Spinal cord (tissue), 10 donors: ENCODE measurements around the gene GNAI2. TPM values are rescaled to one million over a fixed set of nuclear protein-coding genes. Genes with fewer than 3 reads are reported as not detected.

Experiments used
- DNase-seq, 6 donors: peaks; one replicate each; pipeline versions ENCODE4 v3.0.0 to v3.0.0-alpha.2; 2013 to 2015; ENCODE audit warnings: low spot score in 6 of 6, low read depth in 4 of 6
- H3K27ac ChIP-seq: one replicate; pipeline ENCODE4 v1.5.1; 2013; ENCODE audit warnings: low read depth, low read length, control low read depth
- H3K27me3 ChIP-seq: one replicate; pipeline ENCODE4 v1.6.1; 2013; ENCODE audit warnings: low read length; ENCODE audit not compliant: control insufficient read depth, insufficient read depth
- H3K36me3 ChIP-seq: one replicate; pipeline ENCODE4 v1.6.1; 2013; ENCODE audit warnings: low read length; ENCODE audit not compliant: control insufficient read depth, insufficient read depth
- H3K4me1 ChIP-seq: one replicate; pipeline ENCODE4 v1.6.1; 2013; ENCODE audit warnings: low read length; ENCODE audit not compliant: control insufficient read depth, insufficient read depth
- H3K4me3 ChIP-seq: one replicate; pipeline ENCODE4 v1.5.1; 2013; ENCODE audit warnings: low read depth, low read length, control low read depth
- H3K9me3 ChIP-seq: one replicate; pipeline ENCODE4 v1.6.1; 2013; ENCODE audit warnings: low read length; ENCODE audit not compliant: control insufficient read depth, insufficient read depth
- WGBS: methylation state at CpG from one replicate; pipeline ENCODE4 v1.1.5; 2013; ENCODE audit warnings: missing lambda C conversion rate; ENCODE audit not compliant: insufficient coverage; 5-methylcytosine and 5-hydroxymethylcytosine counted together
- polyA plus RNA-seq, 2 donors: library from polyadenylated mRNA; unstranded; fragments of 120-200 nt; gene quantifications; one replicate each; pipeline ENCODE4 v1.2.1, GENCODE V29; 2013; ENCODE audit not compliant: insufficient read length in 2 of 2
- total RNA-seq, 2 donors: library from RNA; depleted of rRNA in 1 of 2; stranded (reverse); fragments of 120-200 nt in 1 of 2; fragments of >200 nt in 1 of 2; gene quantifications; one replicate each; pipeline versions ENCODE4 v1.2.3 to v1.2.4, GENCODE V29; 2013 to 2014
- donor health status: healthy.

Gene GNAI2
- total and polyA plus RNA-seq, 4 donors = 123 to 308 (median 264) TPM

- peak in 3 of 6 donors; percentile 44 to 79 (median 79) for DNase-seq
- 9% methylated on average over 70 of the region's 70 CpGs for WGBS
- Histone ChIP-seq H3K4me1 (peaks cover 31% of the 10 kb centered on the region), H3K36me3 (no peaks in the 10 kb centered on the region), H3K27me3 (peaks cover 25% of the 10 kb centered on the region), H3K9me3 (no peaks in the 10 kb centered on the region), H3K27ac (no peak overlapping the region), H3K4me3 (no peak overlapping the region)
These were observed 41.7 kb upstream of the GNAI2 start for GRCh38 chr3:50194128-50194902.

- 56% methylated on average over 11 of the region's 14 CpGs for WGBS
- Histone ChIP-seq H3K4me1 (peaks cover 26% of the 10 kb centered on the region), H3K9me3 (no peaks in the 10 kb centered on the region), H3K27me3 (peaks cover 25% of the 10 kb centered on the region), H3K36me3 (no peaks in the 10 kb centered on the region), H3K4me3 (no peak overlapping the region), H3K27ac (no peak overlapping the region)
- no peak for DNase-seq
These were observed 41.0 kb upstream of the GNAI2 start for GRCh38 chr3:50194903-50195500.

GRCh38 chr3:50195501-50196252, 40.3 kb upstream of the GNAI2 start:
- WGBS = 43% methylated on average over 3 of the region's 4 CpGs
- Histone ChIP-seq H3K27me3 (peaks cover 25% of the 10 kb centered on the region), H3K36me3 (no peaks in the 10 kb centered on the region), H3K27ac (no peak overlapping the region), H3K9me3 (no peaks in the 10 kb centered on the region), H3K4me1 (peaks cover 26% of the 10 kb centered on the region), H3K4me3 (no peak overlapping the region)
- DNase-seq = no peak

- Histone ChIP-seq H3K4me1 (peaks cover 26% of the 10 kb centered on the region), H3K9me3 (no peaks in the 10 kb centered on the region), H3K27me3 (peaks cover 25% of the 10 kb centered on the region), H3K36me3 (no peaks in the 10 kb centered on the region), H3K4me3 (no peak overlapping the region), H3K27ac (no peak overlapping the region)
- WGBS = 73% methylated on average over 3 of the region's 6 CpGs
- DNase-seq = no peak
These were observed 39.7 kb upstream of the GNAI2 start for GRCh38 chr3:50196253-50196801.

- no peak overlapping the region for H3K27ac ChIP-seq
- peaks cover 21% of the 10 kb centered on the region for H3K27me3 ChIP-seq
- no peaks in the 10 kb centered on the region for H3K36me3 ChIP-seq
- H3K4me3 ChIP-seq = no peak overlapping the region
- peaks cover 46% of the 10 kb centered on the region for H3K4me1 ChIP-seq
- WGBS = 75% methylated on average over 8 of the region's 10 CpGs
- no peaks in the 10 kb centered on the region for H3K9me3 ChIP-seq
- no peak for DNase-seq
These were observed 34.3 kb upstream of the GNAI2 start for GRCh38 chr3:50201573-50202315.

- peaks cover 3% of the 10 kb centered on the region for H3K36me3 ChIP-seq
- no peak overlapping the region for H3K4me3 ChIP-seq
- no peak overlapping the region for H3K27ac ChIP-seq
- H3K4me1 ChIP-seq = peaks cover 54% of the 10 kb centered on the region
- no peaks in the 10 kb centered on the region for H3K9me3 ChIP-seq
- 87% methylated on average over 16 of the region's 16 CpGs for WGBS
- peaks cover 21% of the 10 kb centered on the region for H3K27me3 ChIP-seq
- no peak for DNase-seq
These were observed 33.5 kb upstream of the GNAI2 start for GRCh38 chr3:50202353-50203112.

- peaks cover 3% of the 10 kb centered on the region for H3K36me3 ChIP-seq
- H3K4me1 ChIP-seq = peaks cover 61% of the 10 kb centered on the region
- DNase-seq = no peak
- H3K27ac ChIP-seq = no peak overlapping the region
- 79% methylated on average over 7 of the region's 9 CpGs for WGBS
- H3K4me3 ChIP-seq = no peak overlapping the region
- peaks cover 21% of the 10 kb centered on the region for H3K27me3 ChIP-seq
- no peaks in the 10 kb centered on the region for H3K9me3 ChIP-seq
These were observed 32.7 kb upstream of the GNAI2 start for GRCh38 chr3:50203113-50203808.
